ENCODE data around the gene KCNIP1.

Gene KCNIP1

GRCh38 chr5:170510559-170510958 is 6.7 kb downstream of the KCNIP1 start:
- Histone ChIP-seq H3K27me3 (replicated peaks) (peaks cover 2% of the 10 kb centered on the region), H3K36me3 (replicated peaks) (no peaks in the 10 kb centered on the region), H3K4me3 (ENCODE audit: low read depth, low read length) (no peak overlapping the region), H3K27ac (no peak overlapping the region)
- in situ Hi-C loops (cut with HindIII; ENCODE audit: low pct_ligation_motif_present, low sequenced_read_pairs): no loop called here
- DNase-seq: no peak
- no peak for TF ChIP-seq CTCF (IDR thresholded peaks at IDR 0.05; ENCODE audit: low read depth, low read length, missing control alignments)

GRCh38 chr5:170511551-170512258 is 7.9 kb downstream of the KCNIP1 start:
- no peak for TF ChIP-seq CTCF (IDR thresholded peaks at IDR 0.05; ENCODE audit: low read depth, low read length, missing control alignments)
- Histone ChIP-seq H3K36me3 (replicated peaks) (no peaks in the 10 kb centered on the region), H3K27ac (no peak overlapping the region), H3K4me3 (ENCODE audit: low read depth, low read length) (no peak overlapping the region), H3K27me3 (replicated peaks) (no peaks in the 10 kb centered on the region)
- in situ Hi-C loops (cut with HindIII; ENCODE audit: low pct_ligation_motif_present, low sequenced_read_pairs): no loop called here
- DNase-seq: no peak

GRCh38 chr5:170513856-170514525 is 10.2 kb downstream of the KCNIP1 start:
- no peak for TF ChIP-seq CTCF (IDR thresholded peaks at IDR 0.05; ENCODE audit: low read depth, low read length, missing control alignments)
- Histone ChIP-seq H3K27ac (no peak overlapping the region), H3K27me3 (replicated peaks) (no peaks in the 10 kb centered on the region), H3K4me3 (ENCODE audit: low read depth, low read length) (no peak overlapping the region), H3K36me3 (replicated peaks) (no peaks in the 10 kb centered on the region)
- in situ Hi-C loops (cut with HindIII; ENCODE audit: low pct_ligation_motif_present, low sequenced_read_pairs): no loop called here
- no peak for DNase-seq

GRCh38 chr5:170517411-170517810 is 13.6 kb downstream of the KCNIP1 start:
- no peak overlapping the region for H3K4me3 ChIP-seq (ENCODE audit: low read depth, low read length)
- in situ Hi-C loops (cut with HindIII; ENCODE audit: low pct_ligation_motif_present, low sequenced_read_pairs): no loop called here
- H3K27ac ChIP-seq: no peak overlapping the region
- DNase-seq: no peak
- no peak for TF ChIP-seq CTCF (IDR thresholded peaks at IDR 0.05; ENCODE audit: low read depth, low read length, missing control alignments)
- H3K27me3 ChIP-seq (replicated peaks): no peaks in the 10 kb centered on the region
- no peaks in the 10 kb centered on the region for H3K36me3 ChIP-seq (replicated peaks)

GRCh38 chr5:170518277-170518676 is 14.5 kb downstream of the KCNIP1 start:
- Histone ChIP-seq H3K36me3 (replicated peaks) (no peaks in the 10 kb centered on the region), H3K27ac (no peak overlapping the region), H3K27me3 (replicated peaks) (no peaks in the 10 kb centered on the region), H3K4me3 (ENCODE audit: low read depth, low read length) (no peak overlapping the region)
- in situ Hi-C loops (cut with HindIII; ENCODE audit: low pct_ligation_motif_present, low sequenced_read_pairs): no loop called here
- DNase-seq: no peak
- TF ChIP-seq CTCF (IDR thresholded peaks at IDR 0.05; ENCODE audit: low read depth, low read length, missing control alignments): no peak

All from brain microvascular endothelial cell (primary cell).